ENCODE results near the gene MACROD2.

DNA sequence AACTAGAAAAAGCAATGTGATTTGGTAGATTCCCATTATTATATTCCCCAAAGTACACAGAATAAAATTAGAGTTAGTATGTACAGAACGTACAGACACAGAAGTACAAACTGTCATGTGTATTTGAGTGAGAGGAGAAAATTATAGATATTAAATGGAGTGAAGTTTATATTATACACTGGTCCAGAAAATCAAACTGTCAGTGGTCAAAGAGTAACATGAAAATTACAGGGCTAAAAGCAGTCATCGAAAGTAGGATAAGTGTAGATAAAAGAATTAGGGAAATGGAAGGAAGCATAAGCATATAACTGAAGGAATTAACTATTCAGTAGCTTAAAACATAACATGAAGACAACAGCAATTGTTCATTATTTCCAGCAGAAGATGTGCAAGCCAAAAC, 35.2 kb upstream of the MACROD2 start:
- TF ChIP-seq POLR2A (IDR thresholded peaks at IDR 0.05): no peak
- TF ChIP-seq, protein P1, sequence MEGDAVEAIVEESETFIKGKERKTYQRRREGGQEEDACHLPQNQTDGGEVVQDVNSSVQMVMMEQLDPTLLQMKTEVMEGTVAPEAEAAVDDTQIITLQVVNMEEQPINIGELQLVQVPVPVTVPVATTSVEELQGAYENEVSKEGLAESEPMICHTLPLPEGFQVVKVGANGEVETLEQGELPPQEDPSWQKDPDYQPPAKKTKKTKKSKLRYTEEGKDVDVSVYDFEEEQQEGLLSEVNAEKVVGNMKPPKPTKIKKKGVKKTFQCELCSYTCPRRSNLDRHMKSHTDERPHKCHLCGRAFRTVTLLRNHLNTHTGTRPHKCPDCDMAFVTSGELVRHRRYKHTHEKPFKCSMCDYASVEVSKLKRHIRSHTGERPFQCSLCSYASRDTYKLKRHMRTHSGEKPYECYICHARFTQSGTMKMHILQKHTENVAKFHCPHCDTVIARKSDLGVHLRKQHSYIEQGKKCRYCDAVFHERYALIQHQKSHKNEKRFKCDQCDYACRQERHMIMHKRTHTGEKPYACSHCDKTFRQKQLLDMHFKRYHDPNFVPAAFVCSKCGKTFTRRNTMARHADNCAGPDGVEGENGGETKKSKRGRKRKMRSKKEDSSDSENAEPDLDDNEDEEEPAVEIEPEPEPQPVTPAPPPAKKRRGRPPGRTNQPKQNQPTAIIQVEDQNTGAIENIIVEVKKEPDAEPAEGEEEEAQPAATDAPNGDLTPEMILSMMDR (IDR thresholded peaks at IDR 0.05): no peak
